T-helper 2 cell (primary cell): ENCODE data around the gene TMEM151A.
A peak's percentile ranks its signal among the peaks of the same experiment; 100 is the strongest.
"Not testable (repeated sequence)": the region's sequence is repeated elsewhere in the genome, so short reads cannot be mapped to it uniquely, and the experiment has no call there.

Source experiments
- DNase-seq, 5 experiments: peaks; one replicate each; pipeline versions ENCODE4 v3.0.0 to v3.0.0-alpha.2; 2012 to 2022

Gene TMEM151A

GRCh38 chr11:66267379-66268243 is 24.1 kb upstream of the TMEM151A start:
- peak; percentile 73 to 88 (median 81) for DNase-seq

DNA sequence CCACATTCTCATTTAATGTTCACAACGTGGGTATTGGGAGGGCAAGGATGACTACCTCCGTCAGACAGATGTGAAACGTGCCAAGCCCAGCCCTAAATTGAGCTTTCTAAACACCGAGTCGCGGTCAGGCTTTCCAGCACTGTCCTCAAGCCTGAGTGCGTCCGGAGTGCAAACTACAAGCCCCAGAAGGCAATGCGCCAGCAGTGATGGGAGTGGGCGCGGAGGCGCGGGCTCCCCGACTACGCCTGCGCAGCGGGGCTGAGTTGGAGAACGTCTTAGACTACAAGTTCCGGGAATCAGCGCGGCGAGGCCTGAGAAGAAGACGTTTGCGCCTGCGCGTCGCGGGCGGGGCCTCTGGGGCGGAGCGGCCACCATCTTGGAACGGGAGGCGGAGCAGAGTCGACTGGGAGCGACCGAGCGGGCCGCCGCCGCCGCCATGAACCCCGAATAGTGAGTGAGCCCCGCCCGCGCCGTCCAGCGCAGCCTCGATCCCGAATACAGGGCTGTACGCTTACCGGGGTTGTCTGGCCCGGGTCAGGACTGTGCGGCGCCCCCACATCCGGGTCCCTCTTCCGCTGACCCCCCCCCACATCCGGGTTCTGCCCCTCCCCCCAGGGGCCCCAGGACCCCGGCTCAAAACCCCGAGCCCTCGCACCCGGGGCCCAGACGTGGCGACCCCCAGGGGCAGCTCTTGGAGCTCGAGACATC is 23.3 kb upstream of the TMEM151A start, which contains the start of gene RAB1B:
RAB1B (plus strand) TSS at position 396 of the 708 bp plus-strand sequence; CDS start at position 437, 41 bp downstream.
- peak; percentile 99 to 100 (median 99) for DNase-seq

- DNase-seq: peak in 1 of 5 experiments; percentile 50
Measured at GRCh38 chr11:66268952-66269905, 22.5 kb upstream of the TMEM151A start.

- DNase-seq: no peak
Measured at GRCh38 chr11:66271816-66272215, 19.9 kb upstream of the TMEM151A start.

- DNase-seq: peak in 1 of 5 experiments; percentile 65
Measured at GRCh38 chr11:66272596-66272995, 19.1 kb upstream of the TMEM151A start.

GRCh38 chr11:66274219-66274618 is 17.5 kb upstream of the TMEM151A start:
- no peak for DNase-seq

- no peak for DNase-seq
Measured at GRCh38 chr11:66275396-66275795, 16.3 kb upstream of the TMEM151A start.

- DNase-seq: no peak
Measured at GRCh38 chr11:66275984-66276612, 15.6 kb upstream of the TMEM151A start.

- DNase-seq: not testable (repeated sequence)
Measured at GRCh38 chr11:66276619-66277018, 15.1 kb upstream of the TMEM151A start.

GRCh38 chr11:66277064-66277463 is 14.6 kb upstream of the TMEM151A start:
- not testable (repeated sequence) for DNase-seq

DNA sequence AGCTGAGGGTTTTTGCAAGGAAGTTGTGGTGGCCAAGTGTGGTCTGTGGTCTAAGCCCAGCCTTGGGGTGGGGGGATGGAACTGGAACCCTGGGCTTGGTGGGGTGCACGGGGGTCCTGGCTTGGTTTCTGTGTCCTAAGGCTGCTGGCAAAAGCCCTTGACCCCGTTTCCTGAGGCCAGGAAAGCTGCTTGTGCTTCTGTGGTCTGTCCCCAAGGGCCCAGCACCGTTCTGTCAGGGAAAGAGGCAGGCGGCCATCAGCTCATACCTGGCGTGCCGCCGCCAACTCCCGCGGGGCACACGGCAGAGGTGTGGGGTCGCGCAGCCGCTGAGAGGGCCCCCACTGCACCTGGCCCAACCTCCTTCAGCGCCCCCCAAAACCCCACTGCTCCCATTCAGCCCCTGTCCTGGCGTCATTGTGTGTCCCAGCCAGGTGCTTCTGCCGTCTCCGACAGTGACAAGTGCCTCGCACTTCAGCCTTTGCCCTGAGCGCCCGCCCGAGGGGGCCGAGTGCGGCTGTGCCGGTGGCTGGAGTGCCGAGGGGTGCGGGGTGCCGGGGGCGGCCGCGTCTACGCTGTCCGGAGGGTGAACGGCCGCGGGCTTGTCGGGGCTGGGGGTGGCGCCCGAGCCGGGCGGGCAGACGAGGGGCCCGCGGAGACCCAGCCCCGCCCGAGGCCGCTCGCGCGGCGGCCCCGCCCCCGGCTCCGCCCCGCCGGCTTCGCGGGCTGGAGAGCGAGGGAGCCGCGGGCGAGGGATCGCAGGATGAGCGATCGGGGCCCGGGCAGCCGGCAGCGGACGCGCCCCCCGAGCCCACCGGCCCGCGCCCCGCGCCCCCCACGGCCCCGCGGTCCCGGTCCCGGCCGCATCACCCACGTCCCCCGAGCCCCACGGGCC is 14.0 kb upstream of the TMEM151A start, which contains the start of gene CNIH2:
CNIH2 (plus strand) TSS at position 705 of the 892 bp plus-strand sequence. CDS start 282 bp downstream, outside the sequence.
- peak in 4 of 5 experiments; percentile 29 to 52 (median 42) for DNase-seq

- peak in 1 of 5 experiments; percentile 27 for DNase-seq
Measured at GRCh38 chr11:66278363-66279091, 13.2 kb upstream of the TMEM151A start.

DNA sequence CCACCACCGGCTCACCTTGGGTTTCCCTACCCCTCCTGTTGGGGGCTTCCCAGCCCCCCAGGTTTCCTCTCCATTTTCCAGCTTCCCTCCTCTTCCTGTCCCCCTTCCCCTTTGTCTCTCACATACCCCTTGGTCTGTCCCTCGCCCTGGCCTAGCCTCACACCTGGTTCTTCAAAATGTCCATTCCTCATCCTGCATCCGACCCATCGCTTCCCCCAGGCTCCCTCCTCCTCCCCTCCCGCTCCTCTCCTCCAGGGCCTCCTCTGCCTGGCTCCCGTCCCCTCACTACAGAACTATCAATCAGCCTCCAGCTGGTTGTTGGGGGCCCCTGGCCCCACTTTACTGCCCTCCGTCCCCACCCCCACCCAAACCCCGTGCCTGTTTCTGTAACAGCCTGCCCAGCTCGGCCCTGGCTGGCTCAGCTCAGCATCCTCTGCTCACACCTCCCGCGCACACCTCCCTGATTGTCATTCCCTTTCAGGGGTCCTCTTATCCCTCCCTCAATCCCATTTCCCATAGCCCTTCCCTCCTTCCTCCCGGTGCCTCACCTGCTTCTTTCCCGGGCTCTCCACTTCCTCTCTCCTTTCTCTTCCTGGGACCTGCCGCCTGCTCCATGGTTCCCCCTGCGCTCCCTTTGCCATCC is 12.5 kb upstream of the TMEM151A start:
- DNase-seq: no peak

DNA sequence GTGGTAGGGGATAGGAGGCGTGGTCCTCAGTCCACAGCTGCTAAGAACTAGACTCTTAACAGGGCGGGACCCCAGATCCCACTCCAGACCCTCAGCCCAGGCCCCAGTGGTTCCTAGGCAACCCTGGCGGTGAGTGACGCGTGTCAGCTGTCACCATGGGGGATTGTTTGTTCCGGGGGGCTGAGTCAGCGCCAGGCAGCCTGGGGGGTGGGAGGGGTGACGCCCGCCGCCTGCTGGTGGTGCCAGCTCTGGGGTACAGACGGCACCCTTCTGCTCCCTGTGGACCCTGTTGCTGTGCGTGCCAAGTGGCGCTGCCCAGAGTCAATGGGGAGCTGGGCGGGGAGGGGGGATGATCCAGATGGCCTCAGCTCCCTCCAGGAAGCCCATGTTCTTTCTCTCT is 11.3 kb upstream of the TMEM151A start:
- no peak for DNase-seq

- DNase-seq: no peak
Measured at GRCh38 chr11:66281001-66281400, 10.7 kb upstream of the TMEM151A start.

GRCh38 chr11:66281776-66282467 is 9.8 kb upstream of the TMEM151A start:
- no peak for DNase-seq

DNA sequence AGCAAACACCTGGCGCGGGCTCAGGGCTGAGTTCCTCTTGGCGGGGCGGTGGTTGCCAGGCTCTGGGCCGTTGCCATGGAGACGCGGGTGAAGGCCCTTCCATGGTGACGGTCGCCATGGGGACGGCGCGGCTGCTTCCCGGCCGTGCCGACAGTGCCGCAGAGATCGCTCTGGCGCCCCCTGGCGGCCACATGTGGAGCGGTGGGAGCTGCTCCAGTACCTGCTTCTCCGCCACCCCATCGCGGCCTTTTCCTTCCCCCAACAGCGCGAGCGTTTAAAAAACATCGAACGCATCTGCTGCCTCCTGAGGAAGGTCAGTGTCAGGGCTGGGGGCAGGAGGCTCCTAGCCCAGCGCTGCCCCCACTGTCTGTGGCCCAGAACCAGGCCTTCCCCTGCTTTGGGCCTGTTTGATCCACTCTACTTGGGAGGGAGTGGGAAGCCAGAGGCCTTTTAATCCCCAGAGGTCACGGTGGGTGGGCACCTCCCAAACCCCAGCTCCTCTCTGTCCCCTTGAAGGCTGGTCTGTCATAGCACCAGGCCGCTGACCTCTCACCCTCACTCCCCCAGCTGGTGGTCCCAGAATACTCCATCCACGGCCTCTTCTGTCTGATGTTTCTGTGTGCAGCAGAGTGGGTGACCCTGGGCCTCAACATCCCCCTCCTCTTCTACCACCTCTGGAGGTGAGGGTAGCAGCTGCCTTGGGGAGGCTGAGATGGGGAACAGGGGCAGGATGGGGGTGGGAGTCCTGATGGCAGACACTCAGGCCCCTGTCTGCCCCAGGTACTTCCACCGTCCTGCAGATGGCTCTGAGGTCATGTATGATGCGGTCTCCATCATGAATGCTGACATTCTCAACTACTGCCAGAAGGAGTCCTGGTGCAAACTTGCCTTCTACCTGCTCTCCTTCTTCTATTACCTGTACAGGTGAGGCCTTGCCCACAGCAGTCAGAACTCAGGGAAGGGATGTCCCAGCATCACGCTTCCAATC is 8.9 kb upstream of the TMEM151A start:
- DNase-seq: peak; percentile 97 to 100 (median 99)
